ENCODE data around the gene TIMM10. TPM values are rescaled to one million over a fixed set of nuclear protein-coding genes. Genes with fewer than 3 reads are reported as not detected.

TIMM10 gene
- total RNA-seq, 1 donor from 2014 or later: 35.3 TPM

DNA sequence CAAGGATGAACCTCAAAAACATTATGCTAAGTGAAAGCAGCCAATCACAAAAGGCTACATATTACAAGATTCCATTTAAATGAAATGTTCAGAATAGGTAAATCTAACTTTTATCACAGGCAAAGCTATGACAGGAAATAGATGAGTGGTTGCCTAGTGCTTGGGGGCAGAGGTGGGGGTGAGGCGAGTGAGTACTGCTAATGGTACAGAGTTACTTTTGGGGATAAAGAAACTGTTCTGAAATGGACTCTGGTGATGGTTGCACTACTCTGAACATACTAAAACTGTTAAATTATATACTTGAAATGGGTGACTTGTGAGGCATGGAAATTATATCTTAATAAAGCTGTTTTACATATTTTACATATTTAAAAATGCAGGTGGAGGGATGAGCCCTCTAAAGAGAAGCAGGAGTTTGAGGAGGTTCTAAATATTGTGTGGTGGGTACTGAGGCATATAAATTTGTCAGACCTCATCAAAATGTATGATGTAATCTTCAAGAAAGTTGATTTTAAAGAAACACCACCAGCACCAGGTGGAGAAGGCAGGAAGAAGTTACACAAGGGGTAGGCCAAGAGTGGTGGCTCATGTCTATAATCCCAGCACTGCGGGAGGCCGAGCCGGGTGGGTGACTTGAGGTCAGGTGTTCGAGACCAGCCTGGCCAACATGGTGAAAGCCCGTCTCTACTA lies 18.7 kb downstream of the TIMM10 start:
- Histone ChIP-seq H3K9me3 (no peaks in the 10 kb centered on the region), H3K36me3 (peaks cover 6% of the 10 kb centered on the region), H3K4me3 (no peak overlapping the region), H3K4me1 (peaks cover 17% of the 10 kb centered on the region), H3K27me3 (ENCODE audit: low read depth) (no peaks in the 10 kb centered on the region), H3K27ac (no peak overlapping the region)
- ATAC-seq (no peak), DNase-seq (no peak)
- intact Hi-C loops (cut with DNase I): no loop called here
- TF ChIP-seq, protein P1, sequence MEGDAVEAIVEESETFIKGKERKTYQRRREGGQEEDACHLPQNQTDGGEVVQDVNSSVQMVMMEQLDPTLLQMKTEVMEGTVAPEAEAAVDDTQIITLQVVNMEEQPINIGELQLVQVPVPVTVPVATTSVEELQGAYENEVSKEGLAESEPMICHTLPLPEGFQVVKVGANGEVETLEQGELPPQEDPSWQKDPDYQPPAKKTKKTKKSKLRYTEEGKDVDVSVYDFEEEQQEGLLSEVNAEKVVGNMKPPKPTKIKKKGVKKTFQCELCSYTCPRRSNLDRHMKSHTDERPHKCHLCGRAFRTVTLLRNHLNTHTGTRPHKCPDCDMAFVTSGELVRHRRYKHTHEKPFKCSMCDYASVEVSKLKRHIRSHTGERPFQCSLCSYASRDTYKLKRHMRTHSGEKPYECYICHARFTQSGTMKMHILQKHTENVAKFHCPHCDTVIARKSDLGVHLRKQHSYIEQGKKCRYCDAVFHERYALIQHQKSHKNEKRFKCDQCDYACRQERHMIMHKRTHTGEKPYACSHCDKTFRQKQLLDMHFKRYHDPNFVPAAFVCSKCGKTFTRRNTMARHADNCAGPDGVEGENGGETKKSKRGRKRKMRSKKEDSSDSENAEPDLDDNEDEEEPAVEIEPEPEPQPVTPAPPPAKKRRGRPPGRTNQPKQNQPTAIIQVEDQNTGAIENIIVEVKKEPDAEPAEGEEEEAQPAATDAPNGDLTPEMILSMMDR (IDR thresholded peaks at IDR 0.05): no peak

DNA sequence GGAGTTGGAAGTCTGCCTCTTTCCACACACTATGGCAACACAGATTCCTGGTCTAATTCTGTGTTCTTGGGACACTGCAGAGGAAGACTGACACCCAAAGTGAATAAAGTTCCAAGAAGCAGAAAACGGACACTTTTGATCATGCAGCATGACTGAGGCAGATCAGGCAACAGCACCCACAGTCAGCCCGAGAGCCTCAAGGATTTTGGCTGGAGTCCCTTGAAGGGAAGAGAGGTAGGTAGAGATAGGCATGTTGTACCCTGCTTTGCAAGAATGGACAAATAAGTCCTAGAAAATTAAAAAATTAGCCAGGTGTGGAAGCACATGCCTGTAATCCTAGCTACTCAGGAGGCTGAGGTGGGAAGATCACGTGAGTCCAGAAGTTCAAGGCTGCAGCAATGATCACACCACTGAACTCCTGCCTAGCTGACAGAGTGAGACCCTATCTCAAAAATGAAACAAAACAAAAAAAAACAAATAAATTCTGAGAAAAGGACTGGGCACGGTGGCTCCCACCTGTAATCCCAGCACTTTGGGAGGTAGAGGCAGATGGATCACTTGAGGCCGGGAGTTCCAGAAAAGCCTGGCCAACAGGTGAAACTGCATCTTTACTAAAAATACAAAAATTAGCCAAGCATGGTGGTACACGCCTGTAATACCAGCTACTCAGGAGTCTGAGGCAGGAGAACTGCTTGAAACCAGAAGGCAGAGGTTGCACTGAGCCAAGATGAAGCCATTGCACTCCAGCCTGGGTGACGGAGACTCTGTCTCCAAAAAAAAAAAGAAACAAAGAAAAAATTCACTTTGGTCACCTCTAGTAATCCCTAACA lies 22.0 kb downstream of the TIMM10 start:
- Histone ChIP-seq H3K4me3 (no peak overlapping the region), H3K27me3 (ENCODE audit: low read depth) (no peaks in the 10 kb centered on the region), H3K27ac (no peak overlapping the region), H3K36me3 (peaks cover 12% of the 10 kb centered on the region), H3K4me1 (peaks cover 5% of the 10 kb centered on the region), H3K9me3 (no peaks in the 10 kb centered on the region)
- ATAC-seq: no peak
- TF ChIP-seq, protein P1 (IDR thresholded peaks at IDR 0.05): no peak
- intact Hi-C loops (cut with DNase I): no loop called here
- DNase-seq: no peak

DNA sequence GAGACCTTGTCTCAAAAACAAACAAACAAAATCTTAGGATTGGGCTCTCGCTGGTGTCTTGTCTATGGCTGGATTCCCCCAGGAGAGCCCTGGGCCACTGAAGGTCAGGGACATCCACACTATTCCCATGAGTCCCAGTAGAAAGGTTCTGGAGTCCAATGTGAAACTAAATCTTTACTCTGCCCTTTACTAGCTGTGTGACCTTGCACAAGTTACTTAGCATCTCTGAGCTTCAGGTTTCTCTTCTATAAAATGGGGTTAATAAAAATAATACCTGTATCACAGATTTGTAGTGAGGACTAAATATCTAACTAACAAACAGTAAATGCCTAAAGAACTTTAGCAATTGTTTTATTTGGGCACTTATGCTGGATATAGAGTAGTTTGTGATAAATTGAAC lies 24.0 kb downstream of the TIMM10 start:
- ATAC-seq (no peak), DNase-seq (no peak)
- no peaks in the 10 kb centered on the region for H3K9me3 ChIP-seq
- TF ChIP-seq, protein P1 (IDR thresholded peaks at IDR 0.05): no peak
- no peak overlapping the region for H3K4me3 ChIP-seq
- peaks cover 12% of the 10 kb centered on the region for H3K36me3 ChIP-seq
- no peak overlapping the region for H3K27ac ChIP-seq
- no peaks in the 10 kb centered on the region for H3K27me3 ChIP-seq (ENCODE audit: low read depth)
- peaks cover 1% of the 10 kb centered on the region for H3K4me1 ChIP-seq
- intact Hi-C loops (cut with DNase I): no loop called here

DNA sequence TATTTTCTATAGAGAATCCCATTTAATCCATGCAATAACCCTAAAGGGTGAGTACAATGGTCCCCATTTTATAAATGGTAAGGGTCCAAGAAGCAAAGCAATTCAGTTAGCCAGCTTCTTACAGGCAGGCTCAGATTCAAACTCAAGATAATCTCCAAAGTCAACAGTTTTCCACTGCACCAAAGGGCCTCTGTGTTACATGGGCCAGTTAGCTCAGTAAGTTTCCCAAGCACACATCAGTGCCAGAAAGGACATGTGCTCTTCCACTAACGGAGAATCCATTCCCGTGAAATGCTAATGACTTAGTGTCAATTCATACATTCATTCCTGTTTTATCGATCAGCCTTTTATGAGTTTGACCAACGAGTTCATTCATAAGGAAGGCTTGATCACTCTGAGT lies 26.0 kb downstream of the TIMM10 start:
- no peak for DNase-seq
- Histone ChIP-seq H3K27ac (no peak overlapping the region), H3K9me3 (no peaks in the 10 kb centered on the region), H3K36me3 (peaks cover 12% of the 10 kb centered on the region), H3K4me3 (no peak overlapping the region), H3K4me1 (peaks cover 16% of the 10 kb centered on the region), H3K27me3 (ENCODE audit: low read depth) (no peaks in the 10 kb centered on the region)
- intact Hi-C loops (cut with DNase I): no loop called here
- no peak for ATAC-seq
- TF ChIP-seq, protein P1 (IDR thresholded peaks at IDR 0.05): no peak

DNA sequence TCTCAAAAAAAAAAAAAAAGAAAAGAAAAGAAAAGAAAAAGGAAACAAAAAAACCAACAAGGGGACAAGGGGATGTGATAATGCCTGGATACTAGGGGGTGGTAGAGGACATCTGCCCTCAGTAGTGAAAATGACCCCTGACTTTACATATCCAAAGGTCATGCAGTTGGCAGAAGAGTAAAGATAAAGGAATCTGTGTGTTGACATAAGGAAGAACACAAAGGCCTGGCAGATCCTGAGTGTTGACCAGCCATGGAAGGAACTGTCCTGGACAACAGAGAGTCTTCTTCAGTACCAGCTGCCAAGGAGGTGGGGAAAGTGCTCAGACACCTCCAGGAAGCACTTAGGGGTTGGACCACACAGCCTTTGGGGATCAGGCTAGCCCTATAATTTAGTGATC lies 27.7 kb downstream of the TIMM10 start:
- TF ChIP-seq, protein P1 (IDR thresholded peaks at IDR 0.05): no peak
- Histone ChIP-seq H3K4me3 (no peak overlapping the region), H3K9me3 (no peaks in the 10 kb centered on the region), H3K4me1 (peaks cover 26% of the 10 kb centered on the region), H3K36me3 (peaks cover 6% of the 10 kb centered on the region), H3K27me3 (ENCODE audit: low read depth) (no peaks in the 10 kb centered on the region), H3K27ac (no peak overlapping the region)
- ATAC-seq: no peak
- DNase-seq: no peak
- intact Hi-C loops (cut with DNase I): no loop called here
